Naive B cell (primary cell): Measurements from ENCODE around the gene METRNL. TPM values are rescaled to one million over a fixed set of nuclear protein-coding genes. Genes with fewer than 3 reads are reported as not detected.

Source experiments
- ATAC-seq, 2 donors: fragments of 150-1000 bp; cut with Tn5 transposase; 2 replicates each; pipeline ENCODE4 v1.10.0; 2021; ENCODE audit warnings: low read depth in 2 of 2, mild to moderate bottlenecking in 2 of 2, moderate library complexity in 2 of 2
- DNase-seq: peaks from one replicate; pipeline ENCODE4 v3.0.0; 2022
- H3K27ac Mint-ChIP-seq, 6 donors: one replicate each; pipeline ENCODE4 v1.8.0; 2020 to 2022; ENCODE audit warnings: mild to moderate bottlenecking in 6 of 6, mixed read lengths in 6 of 6, moderate library complexity in 5 of 6, inconsistent platforms in 2 of 6
- H3K27me3 Mint-ChIP-seq, 3 donors: one replicate each; pipeline ENCODE4 v1.8.0; 2021 to 2022; ENCODE audit warnings: mixed read lengths in 3 of 3, mild to moderate bottlenecking in 1 of 3
- H3K36me3 Mint-ChIP-seq, 2 donors: one replicate each; pipeline ENCODE4 v1.8.0; 2020 to 2022; ENCODE audit warnings: mixed read lengths in 2 of 2, inconsistent platforms in 1 of 2, mild to moderate bottlenecking in 1 of 2
- H3K4me1 Mint-ChIP-seq, 3 donors: one replicate each; pipeline ENCODE4 v1.8.0; 2020 to 2022; ENCODE audit warnings: mixed read lengths in 3 of 3, inconsistent platforms in 1 of 3, mild to moderate bottlenecking in 1 of 3, moderate library complexity in 1 of 3
- H3K4me3 Mint-ChIP-seq, 8 donors: one replicate each; pipeline ENCODE4 v1.8.0; 2020 to 2022; ENCODE audit warnings: mild to moderate bottlenecking in 8 of 8, mixed read lengths in 8 of 8, moderate library complexity in 8 of 8, inconsistent platforms in 2 of 8
- H3K9me3 Mint-ChIP-seq, 7 donors: one replicate each; pipeline ENCODE4 v1.8.0; 2020 to 2022; ENCODE audit warnings: mixed read lengths in 7 of 7, mild to moderate bottlenecking in 5 of 7, inconsistent platforms in 2 of 7, moderate library complexity in 1 of 7
- polyA plus RNA-seq, 6 donors: library from polyadenylated mRNA; unstranded; fragments of 300-500 nt; fragmentation: Illumina TruSeq; gene quantifications; one replicate each; pipeline ENCODE4 v1.2.3, GENCODE V29; 2021; ENCODE audit warnings: low read depth in 6 of 6

Gene METRNL
- polyA plus RNA-seq, 6 donors from 2014 or later, result 0.69 to 4.5 (median 1.4) TPM

DNA sequence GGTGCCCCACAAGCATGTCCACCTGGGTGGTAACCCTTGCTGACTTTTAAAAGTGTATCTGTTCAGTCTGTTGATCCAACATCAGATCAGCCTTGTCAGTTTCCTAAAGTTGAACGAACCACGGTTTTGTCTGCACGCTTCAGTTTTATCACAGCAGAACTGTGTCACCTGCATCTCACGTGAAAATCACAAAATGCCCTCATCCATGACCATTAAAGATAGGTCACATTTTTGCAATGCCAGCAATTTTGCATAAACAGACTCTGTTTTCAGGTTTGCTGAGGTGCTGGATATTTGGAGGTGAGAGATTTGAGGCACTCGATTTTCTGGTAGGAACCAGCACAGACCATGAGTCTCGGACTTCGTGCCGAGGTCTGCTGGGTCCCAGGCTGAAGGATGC, 3.0 kb downstream of the METRNL start:
- H3K4me3 Mint-ChIP-seq, result peak overlapping the region; percentile 74 to 89 (median 79)
- H3K27me3 Mint-ChIP-seq, result peaks cover 3 to 9% (median 4%) of the 10 kb centered on the region in 3 donors
- peaks cover 10 to 32% (median 14%) of the 10 kb centered on the region in 3 donors for H3K4me1 Mint-ChIP-seq
- H3K9me3 Mint-ChIP-seq, result no peaks in the 10 kb centered on the region
- no peaks in the 10 kb centered on the region for H3K36me3 Mint-ChIP-seq
- H3K27ac Mint-ChIP-seq, result peak overlapping the region in 5 of 6 donors; percentile 67 to 96 (median 94)
- DNase-seq (peak; percentile 42), ATAC-seq (no peak)

- no peaks in the 10 kb centered on the region for H3K36me3 Mint-ChIP-seq
- peak overlapping the region in 4 of 6 donors; percentile 67 to 96 (median 90) for H3K27ac Mint-ChIP-seq
- H3K27me3 Mint-ChIP-seq, result peaks cover 0 to 4% (median 3%) of the 10 kb centered on the region in 3 donors
- H3K4me1 Mint-ChIP-seq, result peaks cover 10 to 28% (median 14%) of the 10 kb centered on the region in 3 donors
- no peak for ATAC-seq
- DNase-seq, result no peak
- H3K4me3 Mint-ChIP-seq, result peak overlapping the region in 6 of 8 donors; percentile 65 to 87 (median 74)
- H3K9me3 Mint-ChIP-seq, result no peaks in the 10 kb centered on the region
Observed at GRCh38 chr17:83082909-83083367, 3.5 kb downstream of the METRNL start.

GRCh38 chr17:83083368-83084201, 4.2 kb downstream of the METRNL start:
- Mint-ChIP-seq H3K4me3 (peak overlapping the region in 3 of 8 donors; percentile 6 to 87 (median 74)), H3K36me3 (no peaks in the 10 kb centered on the region), H3K27ac (peak overlapping the region in 4 of 6 donors; percentile 47 to 96 (median 90)), H3K9me3 (no peaks in the 10 kb centered on the region), H3K27me3 (no peaks in the 10 kb centered on the region), H3K4me1 (peaks cover 10 to 25% (median 14%) of the 10 kb centered on the region in 3 donors)
- DNase-seq, result no peak
- no peak for ATAC-seq

- H3K9me3 Mint-ChIP-seq, result no peaks in the 10 kb centered on the region
- no peak for DNase-seq
- no peaks in the 10 kb centered on the region for H3K36me3 Mint-ChIP-seq
- peak overlapping the region in 2 of 8 donors; percentile 6 to 87 for H3K4me3 Mint-ChIP-seq
- H3K4me1 Mint-ChIP-seq, result peaks cover 10 to 25% (median 14%) of the 10 kb centered on the region in 3 donors
- H3K27me3 Mint-ChIP-seq, result no peaks in the 10 kb centered on the region
- no peak overlapping the region for H3K27ac Mint-ChIP-seq
- ATAC-seq, result no peak
Observed at GRCh38 chr17:83084214-83084613, 4.8 kb downstream of the METRNL start.

- Mint-ChIP-seq H3K27me3 (no peaks in the 10 kb centered on the region), H3K4me1 (peaks cover 10 to 25% (median 14%) of the 10 kb centered on the region in 3 donors), H3K4me3 (peak overlapping the region in 2 of 8 donors; percentile 12 to 87)
Observed at GRCh38 chr17:83084621-83085056, 5.2 kb downstream of the METRNL start.

DNA sequence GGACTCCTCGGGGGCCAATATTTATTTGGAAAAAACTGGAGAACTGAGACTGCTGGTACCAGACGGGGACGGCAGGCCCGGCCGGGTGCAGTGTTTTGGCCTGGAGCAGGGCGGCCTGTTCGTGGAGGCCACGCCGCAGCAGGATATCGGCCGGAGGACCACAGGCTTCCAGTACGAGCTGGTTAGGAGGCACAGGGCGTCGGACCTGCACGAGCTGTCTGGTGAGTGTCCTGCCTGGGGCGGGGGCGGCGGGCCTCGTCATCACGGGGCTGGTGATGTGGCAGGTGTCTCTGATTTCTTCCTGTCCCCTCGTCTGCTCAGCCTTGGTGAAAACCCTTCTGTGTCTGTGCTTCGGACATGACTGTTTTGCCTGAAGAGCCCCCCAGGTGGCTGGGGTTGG, 5.7 kb downstream of the METRNL start:
- H3K36me3 Mint-ChIP-seq, result no peaks in the 10 kb centered on the region
- no peaks in the 10 kb centered on the region for H3K9me3 Mint-ChIP-seq
- peak overlapping the region in 1 of 6 donors; percentile 42 for H3K27ac Mint-ChIP-seq
- no peaks in the 10 kb centered on the region for H3K27me3 Mint-ChIP-seq
- DNase-seq (no peak), ATAC-seq (no peak)
- H3K4me3 Mint-ChIP-seq, result no peak overlapping the region
- H3K4me1 Mint-ChIP-seq, result peaks cover 10 to 25% (median 14%) of the 10 kb centered on the region in 3 donors

More at GRCh38 chr17:83084621-83085056, 5.2 kb downstream of the METRNL start:
- no peak for ATAC-seq
- H3K27ac Mint-ChIP-seq, result peak overlapping the region in 1 of 6 donors; percentile 42
- H3K9me3 Mint-ChIP-seq, result no peaks in the 10 kb centered on the region
- no peaks in the 10 kb centered on the region for H3K36me3 Mint-ChIP-seq
- DNase-seq, result no peak

GRCh38 chr17:83085526-83086198, 6.3 kb downstream of the METRNL start:
- no peak for ATAC-seq
- Mint-ChIP-seq H3K27ac (peak overlapping the region in 1 of 6 donors; percentile 44), H3K4me3 (peak overlapping the region in 2 of 8 donors; percentile 6 to 45), H3K27me3 (no peaks in the 10 kb centered on the region), H3K4me1 (peaks cover 10 to 25% (median 14%) of the 10 kb centered on the region in 3 donors), H3K36me3 (no peaks in the 10 kb centered on the region), H3K9me3 (no peaks in the 10 kb centered on the region)
- no peak for DNase-seq

DNA sequence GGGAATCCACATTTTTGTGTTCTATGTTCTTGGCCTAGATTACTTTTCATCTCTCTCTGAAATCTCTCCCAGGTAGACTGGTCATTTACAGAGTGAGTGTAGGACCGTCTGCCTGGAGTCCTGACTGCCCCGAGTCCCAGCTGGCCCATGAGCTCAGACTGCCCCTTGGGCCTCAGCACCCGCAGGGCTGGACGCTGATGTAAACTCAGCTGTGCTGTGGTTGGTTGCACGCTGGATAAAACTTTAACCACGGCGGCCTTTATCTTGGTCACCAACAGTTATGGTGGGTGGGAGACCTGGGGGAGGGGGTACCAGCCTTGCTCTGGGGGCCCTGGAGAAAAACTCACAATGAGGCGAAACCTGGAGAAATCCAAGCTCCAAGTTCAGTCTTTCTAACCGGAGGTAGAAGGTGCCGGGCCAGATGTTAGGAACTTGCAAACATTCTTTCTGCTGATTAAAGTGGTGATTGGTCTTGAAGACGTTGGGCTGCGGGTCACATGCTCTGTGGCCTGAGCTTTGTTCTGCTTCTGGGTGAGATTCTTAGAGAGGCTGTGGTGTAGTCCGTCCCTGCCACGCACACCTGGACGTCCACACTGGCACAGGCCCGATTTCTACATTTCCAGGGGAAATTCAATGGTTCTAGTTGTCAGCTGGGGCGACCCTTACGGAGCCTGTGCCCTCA, 6.9 kb downstream of the METRNL start:
- peak overlapping the region in 1 of 6 donors; percentile 44 for H3K27ac Mint-ChIP-seq
- ATAC-seq (no peak), DNase-seq (no peak)
- peaks cover 10 to 25% (median 14%) of the 10 kb centered on the region in 3 donors for H3K4me1 Mint-ChIP-seq
- no peaks in the 10 kb centered on the region for H3K36me3 Mint-ChIP-seq
- H3K27me3 Mint-ChIP-seq, result no peaks in the 10 kb centered on the region
- peak overlapping the region in 1 of 8 donors; percentile 6 for H3K4me3 Mint-ChIP-seq
- H3K9me3 Mint-ChIP-seq, result no peaks in the 10 kb centered on the region

- Mint-ChIP-seq H3K4me3 (no peak overlapping the region), H3K9me3 (no peaks in the 10 kb centered on the region), H3K27me3 (peaks cover 0 to 5% (median 0%) of the 10 kb centered on the region in 3 donors), H3K4me1 (peaks cover 6 to 18% (median 9%) of the 10 kb centered on the region in 3 donors), H3K36me3 (no peaks in the 10 kb centered on the region), H3K27ac (no peak overlapping the region)
- DNase-seq (no peak), ATAC-seq (no peak)
Observed at GRCh38 chr17:83086907-83087787, 7.7 kb downstream of the METRNL start.

DNA sequence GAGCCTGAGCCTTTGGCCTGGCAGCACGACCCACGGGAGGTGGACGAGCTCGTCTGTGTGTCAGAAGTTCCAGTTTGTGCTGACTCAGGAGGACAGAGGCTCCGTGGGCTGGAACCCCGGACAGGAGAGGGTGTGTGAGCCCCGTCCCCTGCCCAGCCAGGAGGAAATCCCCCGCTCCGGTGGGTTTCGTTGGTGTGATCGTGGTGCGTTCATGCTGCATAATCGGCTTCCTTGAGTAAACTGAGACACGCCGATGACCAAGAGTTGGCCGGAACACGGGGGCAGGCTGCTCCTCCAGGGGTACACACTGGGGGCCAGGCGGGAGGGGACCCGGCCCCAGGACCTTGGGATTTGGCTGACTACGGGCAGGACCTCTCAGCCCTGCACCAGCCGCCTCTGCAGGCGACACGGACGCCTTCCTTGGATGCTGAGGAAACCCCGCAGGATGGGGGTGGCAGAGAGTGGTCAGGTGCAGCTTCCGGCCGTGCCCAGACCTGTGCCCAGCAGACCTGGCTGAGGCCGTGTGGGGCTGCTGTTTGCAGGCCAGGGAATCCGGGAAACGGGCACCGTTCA, 8.5 kb downstream of the METRNL start:
- peak overlapping the region in 2 of 6 donors; percentile 54 to 89 for H3K27ac Mint-ChIP-seq
- peaks cover 0 to 11% (median 3%) of the 10 kb centered on the region in 3 donors for H3K4me1 Mint-ChIP-seq
- H3K36me3 Mint-ChIP-seq, result no peaks in the 10 kb centered on the region
- DNase-seq, result no peak
- H3K27me3 Mint-ChIP-seq, result peaks cover 0 to 5% (median 0%) of the 10 kb centered on the region in 3 donors
- no peaks in the 10 kb centered on the region for H3K9me3 Mint-ChIP-seq
- ATAC-seq, result no peak
- no peak overlapping the region for H3K4me3 Mint-ChIP-seq

- ATAC-seq (no peak), DNase-seq (no peak)
- H3K36me3 Mint-ChIP-seq, result no peaks in the 10 kb centered on the region
- H3K27ac Mint-ChIP-seq, result no peak overlapping the region
- no peak overlapping the region for H3K4me3 Mint-ChIP-seq
- H3K4me1 Mint-ChIP-seq, result peaks cover 0 to 7% (median 0%) of the 10 kb centered on the region in 3 donors
- H3K27me3 Mint-ChIP-seq, result peaks cover 0 to 5% (median 0%) of the 10 kb centered on the region in 3 donors
- H3K9me3 Mint-ChIP-seq, result no peaks in the 10 kb centered on the region
Observed at GRCh38 chr17:83088451-83088850, 9.0 kb downstream of the METRNL start.

DNA sequence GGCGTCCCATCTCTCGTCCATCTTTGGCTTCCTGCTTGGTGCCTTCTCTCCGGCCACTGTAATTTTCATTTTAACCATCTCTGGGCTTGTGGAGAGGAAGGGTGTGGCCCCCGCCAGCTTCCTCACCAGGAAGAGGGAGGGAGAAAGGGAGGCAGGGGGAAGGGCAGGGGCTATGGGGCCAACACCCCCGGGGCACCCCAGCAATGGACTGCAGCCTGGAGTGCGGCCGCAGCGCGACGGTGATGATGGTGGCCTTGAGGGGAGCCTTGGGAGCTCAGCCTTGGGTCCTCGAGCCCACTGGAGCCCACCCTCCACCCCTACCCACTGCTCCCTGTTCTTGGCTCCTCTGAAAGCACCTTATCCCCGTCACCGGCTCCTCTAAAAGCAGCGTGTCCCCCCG, 9.5 kb downstream of the METRNL start:
- Mint-ChIP-seq H3K36me3 (no peaks in the 10 kb centered on the region), H3K27ac (no peak overlapping the region), H3K4me3 (peak overlapping the region in 1 of 8 donors; percentile 80), H3K27me3 (peaks cover 0 to 5% (median 0%) of the 10 kb centered on the region in 3 donors), H3K9me3 (no peaks in the 10 kb centered on the region), H3K4me1 (peaks cover 0 to 2% (median 0%) of the 10 kb centered on the region in 3 donors)
- DNase-seq, result no peak
- ATAC-seq, result no peak
